Psoas muscle (tissue), 8 donors: ENCODE results near the gene ULK4. TPM values are rescaled to one million over a fixed set of nuclear protein-coding genes. Genes with fewer than 3 reads are reported as not detected.
"Not testable (repeated sequence)": the region's sequence is repeated elsewhere in the genome, so short reads cannot be mapped to it uniquely, and the experiment has no call there.

Experiments used
- ATAC-seq, 4 donors: fragments of 200-7000 bp; cut with Tn5 transposase; one replicate each; pipeline ENCODE4 v1.9.1; 2020; ENCODE audit warnings: moderate library complexity in 3 of 4, mild to moderate bottlenecking in 2 of 4
- DNase-seq, 2 donors: peaks; one replicate each; pipeline ENCODE4 v3.0.0-alpha.2; 2020
- H3K27ac ChIP-seq: fragments of 200-600 bp; one replicate; pipeline ENCODE4 v1.8.0; 2022
- H3K27me3 ChIP-seq, 3 donors: fragments of 200-600 bp in 1 of 3; one replicate each; pipeline versions ENCODE4 v1.6.1 to v1.8.0; 2013 to 2022; ENCODE audit warnings: low read length in 2 of 3, mild to moderate bottlenecking in 2 of 3, moderate library complexity in 1 of 3; ENCODE audit not compliant: insufficient read depth in 3 of 3
- H3K36me3 ChIP-seq, 2 donors: fragments of 200-600 bp in 1 of 2; one replicate each; pipeline versions ENCODE4 v1.6.1 to v1.8.0; 2013 to 2022; ENCODE audit warnings: low read depth in 1 of 2, mild to moderate bottlenecking in 1 of 2, moderate library complexity in 1 of 2; ENCODE audit not compliant: insufficient read depth in 1 of 2
- H3K4me1 ChIP-seq: fragments of 200-600 bp; one replicate; pipeline ENCODE4 v1.8.0; 2022
- H3K4me3 ChIP-seq: fragments of 200-600 bp; one replicate; pipeline ENCODE4 v1.8.0; 2022; ENCODE audit warnings: mild to moderate bottlenecking
- H3K9me3 ChIP-seq: fragments of 200-600 bp; one replicate; pipeline ENCODE4 v1.8.0; 2022
- WGBS, 3 donors: extraction: QIAGEN DNeasy Blood & Tissue Kit; methylation state at CpG; one replicate each; pipeline versions ENCODE4 v1.1.6 to v1.1.7; 2013; 5-methylcytosine and 5-hydroxymethylcytosine counted together
- intact Hi-C, 2 donors: fragments of 100-400 bp; cut with DNase I; formaldehyde crosslinking; loops; one replicate each; pipeline versions ENCODE4 v1.11.0 to v1.14.2; 2022
- polyA plus RNA-seq, 3 donors: library from polyadenylated mRNA; stranded (reverse); fragments of 200-250 nt; gene quantifications; one replicate each; pipeline ENCODE4 v1.2.3, GENCODE V29; 2013
- total RNA-seq, 4 donors: library from RNA; stranded (reverse); fragmentation: NEBNext Ultra II Directional in 2 of 4; extraction: Animal tissue kit (Norgen Biotek cat#: 25700) in 2 of 4; gene quantifications; one replicate each; pipeline versions ENCODE4 v1.2.1 to v1.2.4, GENCODE V29; 2021 to 2023
- TF ChIP-seq, protein P1 (sequence below): fragments of 200-600 bp; IDR thresholded peaks from one replicate; pipeline ENCODE4 v1.8.0; 2022; ENCODE audit warnings: antibody characterized with exemption
- donor health status: healthy with polysubstance abuse.
- donor health status: DM: no; HTN: no; CAD: no; lungs with moderate emphysema.
- donor health status: Bipolar disorder and iron deficiency.
- donor health status: healthy.
- donor health status: DM: yes; HTN: yes; CAD: no.
- donor health status: DM: no; HTN: no; CAD: no.
- donor health status: DM: no; HTN: no; CAD: no.
- donor health status: DM: yes; HTN: yes; CAD: no.

ULK4 gene
- total and polyA plus RNA-seq, 7 donors, result 0.61 to 3.2 (median 1.0) TPM

DNA sequence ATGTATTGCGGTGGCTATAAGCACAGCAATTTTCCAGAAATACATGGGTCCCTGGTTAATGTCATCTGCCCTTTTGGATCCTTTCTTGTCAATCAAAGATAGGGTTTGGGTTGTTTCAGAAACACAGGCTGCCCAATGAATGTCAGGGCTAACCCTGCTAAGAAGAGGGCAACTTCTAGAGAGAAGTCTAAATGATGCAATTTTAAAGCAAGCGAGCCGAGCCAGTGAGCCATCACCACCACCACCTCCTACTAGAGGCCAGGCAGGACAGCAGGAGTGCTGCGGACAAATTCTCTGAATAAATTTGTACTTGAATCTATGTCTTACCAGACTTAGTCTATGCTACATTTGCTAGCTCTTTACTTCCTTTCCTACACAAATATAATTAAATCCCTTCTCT lies 514.2 kb downstream of the ULK4 start:
- no peak overlapping the region for H3K4me3 ChIP-seq
- intact Hi-C loops, result no loop called here
- no peaks in the 10 kb centered on the region for H3K36me3 ChIP-seq
- DNase-seq (no peak), ATAC-seq (no peak)
- H3K9me3 ChIP-seq, result no peaks in the 10 kb centered on the region
- H3K27ac ChIP-seq, result no peak overlapping the region
- H3K4me1 ChIP-seq, result no peaks in the 10 kb centered on the region
- 93 to 94% (median 93%) methylated on average over 4 of the region's 4 CpGs for WGBS, 3 donors
- TF ChIP-seq, protein P1, sequence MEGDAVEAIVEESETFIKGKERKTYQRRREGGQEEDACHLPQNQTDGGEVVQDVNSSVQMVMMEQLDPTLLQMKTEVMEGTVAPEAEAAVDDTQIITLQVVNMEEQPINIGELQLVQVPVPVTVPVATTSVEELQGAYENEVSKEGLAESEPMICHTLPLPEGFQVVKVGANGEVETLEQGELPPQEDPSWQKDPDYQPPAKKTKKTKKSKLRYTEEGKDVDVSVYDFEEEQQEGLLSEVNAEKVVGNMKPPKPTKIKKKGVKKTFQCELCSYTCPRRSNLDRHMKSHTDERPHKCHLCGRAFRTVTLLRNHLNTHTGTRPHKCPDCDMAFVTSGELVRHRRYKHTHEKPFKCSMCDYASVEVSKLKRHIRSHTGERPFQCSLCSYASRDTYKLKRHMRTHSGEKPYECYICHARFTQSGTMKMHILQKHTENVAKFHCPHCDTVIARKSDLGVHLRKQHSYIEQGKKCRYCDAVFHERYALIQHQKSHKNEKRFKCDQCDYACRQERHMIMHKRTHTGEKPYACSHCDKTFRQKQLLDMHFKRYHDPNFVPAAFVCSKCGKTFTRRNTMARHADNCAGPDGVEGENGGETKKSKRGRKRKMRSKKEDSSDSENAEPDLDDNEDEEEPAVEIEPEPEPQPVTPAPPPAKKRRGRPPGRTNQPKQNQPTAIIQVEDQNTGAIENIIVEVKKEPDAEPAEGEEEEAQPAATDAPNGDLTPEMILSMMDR, result no peak
- H3K27me3 ChIP-seq, result no peaks in the 10 kb centered on the region

GRCh38 chr3:41446316-41446715 lies 515.6 kb downstream of the ULK4 start:
- H3K27me3 ChIP-seq, ATAC-seq, intact Hi-C loops, H3K36me3 ChIP-seq, H3K27ac ChIP-seq, H3K4me1 ChIP-seq, DNase-seq, H3K4me3 ChIP-seq, H3K9me3 ChIP-seq: not testable (repeated sequence)
- 91 to 95% (median 92%) methylated on average over 2 to 3 of the region's 3 CpGs for WGBS, 3 donors

GRCh38 chr3:41441568-41441967 lies 520.3 kb downstream of the ULK4 start:
- Histone ChIP-seq H3K9me3 (peaks cover 5% of the 10 kb centered on the region), H3K27ac (no peak overlapping the region), H3K4me3 (no peak overlapping the region), H3K4me1 (no peaks in the 10 kb centered on the region), H3K27me3 (no peaks in the 10 kb centered on the region), H3K36me3 (no peaks in the 10 kb centered on the region)
- TF ChIP-seq, protein P1, result no peak
- intact Hi-C loops, result no loop called here
- WGBS, 3 donors, result 89 to 94% (median 91%) methylated on average over 4 of the region's 4 CpGs
- ATAC-seq, result no peak
- DNase-seq, result no peak

GRCh38 chr3:41441139-41441538 lies 520.8 kb downstream of the ULK4 start:
- Histone ChIP-seq H3K4me3 (no peak overlapping the region), H3K4me1 (no peaks in the 10 kb centered on the region), H3K27ac (no peak overlapping the region), H3K36me3 (no peaks in the 10 kb centered on the region), H3K9me3 (peaks cover 5% of the 10 kb centered on the region), H3K27me3 (no peaks in the 10 kb centered on the region)
- no peak for ATAC-seq
- WGBS, 3 donors, result 88 to 89% (median 88%) methylated on average over 2 of the region's 2 CpGs
- TF ChIP-seq, protein P1, result no peak
- DNase-seq, result no peak
- intact Hi-C loops, result no loop called here

- DNase-seq (no peak), ATAC-seq (no peak)
- TF ChIP-seq, protein P1, result no peak
- H3K27ac ChIP-seq, result no peak overlapping the region
- intact Hi-C loops, result no loop called here
- H3K4me1 ChIP-seq, result no peaks in the 10 kb centered on the region
- WGBS, 3 donors, result 68 to 71% (median 70%) methylated on average over 1 of the region's 1 CpG
- no peak overlapping the region for H3K4me3 ChIP-seq
- no peaks in the 10 kb centered on the region for H3K27me3 ChIP-seq
- H3K36me3 ChIP-seq, result no peaks in the 10 kb centered on the region
- H3K9me3 ChIP-seq, result peaks cover 7% of the 10 kb centered on the region
These were observed 524.9 kb downstream of the ULK4 start for GRCh38 chr3:41436983-41437382.
